Stimulated activated naive CD4-positive, alpha-beta T cell treated with Interleukin-2 at 50 U/mL for 16 hours (primary cell): ENCODE data around the gene DET1.

Source experiments
- DNase-seq: peaks from one replicate; lab custom pipeline; 2025; lab: John Stamatoyannopoulos, UW

The DET1 gene

DNA sequence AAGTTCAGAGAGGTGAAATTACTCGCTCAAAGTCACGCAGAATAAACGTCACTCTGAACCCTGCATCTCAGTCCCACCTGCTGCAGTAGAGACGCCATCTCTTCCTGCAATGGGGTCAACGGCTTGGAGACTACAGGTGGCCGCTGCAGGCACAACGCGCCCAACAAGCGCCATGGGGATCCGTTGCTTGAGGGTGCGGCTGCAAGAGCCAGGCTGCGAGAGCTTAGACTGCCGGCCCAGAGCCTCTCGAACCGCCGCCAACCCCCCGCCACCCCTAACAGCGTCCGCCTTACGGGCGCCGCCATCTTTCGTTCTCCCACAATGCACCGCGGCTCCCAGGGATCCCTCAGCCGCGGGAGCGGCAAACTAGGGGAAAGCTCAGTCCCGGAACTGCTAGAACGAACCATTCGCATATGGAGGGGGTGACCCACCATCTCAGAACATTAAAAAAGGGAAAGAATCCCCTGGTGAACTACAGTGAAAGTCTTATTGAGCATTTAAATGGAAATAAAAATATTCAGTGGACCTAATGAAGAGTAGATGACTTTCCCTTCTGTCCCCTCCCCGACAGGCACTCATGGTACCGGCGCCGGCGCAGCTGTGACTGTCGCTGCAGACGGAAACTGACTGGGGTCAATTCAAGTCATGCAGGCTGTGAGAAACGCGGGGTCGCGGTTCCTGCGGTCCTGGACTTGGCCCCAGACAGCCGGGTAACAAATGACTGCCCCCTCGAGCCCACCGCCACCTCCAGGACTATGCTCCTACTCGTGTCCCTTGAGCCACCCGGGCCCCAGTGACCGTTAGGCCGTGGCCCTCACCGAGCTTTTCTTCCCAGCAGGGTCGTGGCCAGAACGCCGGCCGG lies 79.2 kb downstream of the DET1 start, which contains the start of the genes MRPL46 and MRPS11:
Gene MRPL46 (minus strand): TSS at position 316 of the 862 bp plus-strand sequence. CDS start 11 bp downstream, at position 305.
Gene MRPS11 (plus strand): TSS at position 636 of the 862 bp plus-strand sequence. CDS start 10 bp downstream, at position 646.
- DNase-seq, result peak; percentile 88

- no peak for DNase-seq
These were observed 80.8 kb downstream of the DET1 start for GRCh38 chr15:88465633-88466224.

GRCh38 chr15:88463870-88464532 lies 82.5 kb downstream of the DET1 start:
- no peak for DNase-seq
